H1 (cell line): ENCODE results near the gene AFAP1L1. TPM values are rescaled to one million over a fixed set of nuclear protein-coding genes. Genes with fewer than 3 reads are reported as not detected.

Experiments used
- CTCF ChIA-PET: fragments of 300-600 bp; sonication (Branson Sonifier 250); formaldehyde crosslinking; loops from one replicate; lab custom pipeline; 2021; ENCODE audit not compliant: partially characterized antibody; lab: Charles Lee
- POLR2A ChIA-PET: fragments of 300-600 bp; sonication (Branson Sonifier 250); formaldehyde crosslinking; loops from one replicate; lab custom pipeline; 2021; ENCODE audit warnings: inconsistent platforms; ENCODE audit not compliant: partially characterized antibody; lab: Charles Lee
- DNase-seq, 2 experiments: peaks; one replicate each; pipeline versions ENCODE4 v3.0.0 to v3.0.0-alpha.2; 2010 to 2022; ENCODE audit warnings: low spot score in 2 of 2, low read depth in 1 of 2, mixed read lengths in 1 of 2
- FAIRE-seq: peaks from 2 replicates; lab custom pipeline; 2011; peaks lifted over from hg19 to GRCh38; lab: Jason Lieb, UNC
- H2AFZ ChIP-seq: 2 replicates; pipeline ENCODE4 v1.8.1; 2012; ENCODE audit warnings: low read length, inconsistent platforms
- H2AK5ac ChIP-seq: 2 replicates; pipeline ENCODE4 v1.6.1; 2013; ENCODE audit warnings: low read depth, low read length
- H2BK120ac ChIP-seq: replicated peaks from 2 replicates; pipeline ENCODE3; 2013; ENCODE audit warnings: low read depth, low read length, inconsistent platforms
- H2BK12ac ChIP-seq: 2 replicates; pipeline ENCODE4 v1.6.1; 2013; ENCODE audit warnings: low read depth, low read length
- H2BK15ac ChIP-seq: 2 replicates; pipeline ENCODE4 v1.6.1; 2013; ENCODE audit warnings: low read length
- H2BK20ac ChIP-seq: 2 replicates; pipeline ENCODE4 v1.6.1; 2013; ENCODE audit warnings: low read length
- H2BK5ac ChIP-seq: 2 replicates; pipeline ENCODE4 v1.6.1; 2013; ENCODE audit warnings: low read depth, low read length
- H3K14ac ChIP-seq: 2 replicates; pipeline ENCODE4 v1.6.1; 2013; ENCODE audit warnings: inconsistent platforms; ENCODE audit not compliant: insufficient read length
- H3K18ac ChIP-seq: 2 replicates; pipeline ENCODE4 v1.6.1; 2013; ENCODE audit warnings: low read length; ENCODE audit errors: extremely low read depth
- H3K23ac ChIP-seq: 2 replicates; pipeline ENCODE4 v1.6.1; 2013; ENCODE audit warnings: inconsistent platforms; ENCODE audit not compliant: insufficient read length
- H3K23me2 ChIP-seq: 2 replicates; pipeline ENCODE4 v1.6.1; 2013; ENCODE audit warnings: low read depth, low read length
- H3K27ac ChIP-seq: 2 replicates; pipeline ENCODE4 v1.6.1; 2011; ENCODE audit warnings: low read depth, low read length, inconsistent platforms
- H3K27me3 ChIP-seq, 4 experiments: replicated peaks in 1 of 4; 1 replicate in 1 of 4; 2 replicates in 3 of 4; pipeline versions ENCODE4 v1.6.1 to v1.8.1; 2011 to 2013; ENCODE audit warnings: low read length in 3 of 4, mild to moderate bottlenecking in 3 of 4, inconsistent platforms in 2 of 4, mixed read lengths in 2 of 4, moderate library complexity in 1 of 4; ENCODE audit not compliant: control insufficient read depth in 3 of 4, insufficient read depth in 3 of 4; ENCODE audit errors: extremely low read depth in 1 of 4
- H3K36me3 ChIP-seq, 4 experiments: 2 replicates each; pipeline versions ENCODE4 v1.6.1 to v1.8.1; 2011 to 2013; ENCODE audit warnings: mild to moderate bottlenecking in 4 of 4, low read length in 3 of 4, moderate library complexity in 2 of 4, control low read depth in 1 of 4, inconsistent platforms in 1 of 4; ENCODE audit not compliant: insufficient read depth in 4 of 4, control insufficient read depth in 2 of 4
- H3K4ac ChIP-seq: replicated peaks from 2 replicates; pipeline ENCODE3; 2013; ENCODE audit warnings: low read length, low read depth, mixed read lengths, inconsistent platforms; ENCODE audit not compliant: insufficient read length
- H3K4me1 ChIP-seq, 4 experiments: replicated peaks in 1 of 4; 1 replicate in 1 of 4; 2 replicates in 3 of 4; pipeline versions ENCODE4 v1.6.1 to v1.8.1; 2011 to 2013; ENCODE audit warnings: low read length in 3 of 4, inconsistent platforms in 2 of 4, mixed read lengths in 1 of 4; ENCODE audit not compliant: insufficient read depth in 4 of 4, control insufficient read depth in 3 of 4
- H3K4me2 ChIP-seq, 2 experiments: 2 replicates each; pipeline versions ENCODE4 v1.6.1 to v1.8.1; 2011 to 2013; ENCODE audit warnings: low read depth in 2 of 2, low read length in 2 of 2, control low read depth in 1 of 2, inconsistent platforms in 1 of 2, mild to moderate bottlenecking in 1 of 2; ENCODE audit not compliant: insufficient read depth in 1 of 2
- H3K4me3 ChIP-seq, 4 experiments: fragments of 200-600, 300-600 bp in 1 of 4; sonication (generic), shearing (Covaris generic), sonication (Bioruptor Twin) in 1 of 4; 2 replicates each; pipeline versions ENCODE4 v1.5.1 to v1.8.1; 2011 to 2016; ENCODE audit warnings: low read length in 4 of 4, low read depth in 3 of 4, control low read depth in 2 of 4, inconsistent platforms in 2 of 4, mild to moderate bottlenecking in 2 of 4, mixed read lengths in 1 of 4, moderate library complexity in 1 of 4; ENCODE audit not compliant: insufficient read depth in 2 of 4; ENCODE audit errors: extremely low read depth in 1 of 4
- H3K56ac ChIP-seq: replicated peaks from 2 replicates; pipeline ENCODE3; 2013; ENCODE audit warnings: low read depth, mild to moderate bottlenecking, mixed read lengths, low read length, inconsistent platforms; ENCODE audit not compliant: insufficient read length
- H3K79me1 ChIP-seq: 2 replicates; pipeline ENCODE4 v1.6.1; 2013; ENCODE audit warnings: low read depth, low read length, control low read depth
- H3K79me2 ChIP-seq, 2 experiments: 2 replicates each; pipeline versions ENCODE4 v1.6.1 to v1.8.1; 2012 to 2013; ENCODE audit warnings: low read length in 2 of 2, mild to moderate bottlenecking in 2 of 2, inconsistent platforms in 1 of 2; ENCODE audit not compliant: insufficient read depth in 2 of 2, control insufficient read depth in 1 of 2
- H3K9ac ChIP-seq, 4 experiments: replicated peaks in 1 of 4; 1 replicate in 1 of 4; 2 replicates in 3 of 4; pipeline versions ENCODE4 v1.6.1 to v1.8.1; 2011 to 2013; ENCODE audit warnings: low read depth in 3 of 4, low read length in 3 of 4, control low read depth in 2 of 4, mild to moderate bottlenecking in 2 of 4, moderate library complexity in 2 of 4, inconsistent platforms in 1 of 4; ENCODE audit errors: extremely low read depth in 1 of 4
- H3K9me3 ChIP-seq, 2 experiments: 2 replicates each; pipeline versions ENCODE4 v1.6.1 to v1.8.1; 2012 to 2013; ENCODE audit warnings: mild to moderate bottlenecking in 2 of 2, moderate library complexity in 2 of 2, control low read depth in 1 of 2, inconsistent platforms in 1 of 2, low read depth in 1 of 2, low read length in 1 of 2, mixed read lengths in 1 of 2; ENCODE audit not compliant: insufficient read depth in 2 of 2
- H4K20me1 ChIP-seq, 2 experiments: replicated peaks in 1 of 2; 2 replicates each; pipeline versions ENCODE3 to v1.8.1; 2011 to 2013; ENCODE audit warnings: inconsistent platforms in 2 of 2, low read length in 2 of 2, mild to moderate bottlenecking in 1 of 2; ENCODE audit not compliant: insufficient read depth in 2 of 2, control insufficient read depth in 1 of 2
- H4K5ac ChIP-seq: 2 replicates; pipeline ENCODE4 v1.6.1; 2013; ENCODE audit warnings: low read length, low read depth, mixed read lengths, inconsistent platforms; ENCODE audit not compliant: insufficient read length
- H4K8ac ChIP-seq: 2 replicates; pipeline ENCODE4 v1.8.0; 2013; ENCODE audit warnings: mild to moderate bottlenecking, moderate library complexity, low read length, inconsistent platforms; ENCODE audit not compliant: insufficient read depth; ENCODE audit errors: extremely low read depth
- H4K91ac ChIP-seq: replicated peaks from 2 replicates; pipeline ENCODE3; 2013; ENCODE audit warnings: low read length, mixed read lengths, inconsistent platforms; ENCODE audit not compliant: insufficient read length
- NANOG ChIP-seq: IDR thresholded peaks from 2 replicates; pipeline ENCODE4 v1.6.1; 2011; ENCODE audit warnings: low read length, low read depth, mild to moderate bottlenecking, inconsistent platforms; ENCODE audit not compliant: insufficient read depth, poor library complexity, severe bottlenecking
- SUZ12 ChIP-seq: fragments of 200-600 bp; sonication (generic); IDR thresholded peaks from 2 replicates; pipeline ENCODE4 v1.6.1; 2012; ENCODE audit warnings: mild to moderate bottlenecking, inconsistent platforms, low read length, moderate library complexity, mixed read lengths
- TAF7 ChIP-seq: optimal IDR thresholded peaks from 2 replicates; pipeline ENCODE3; 2011; ENCODE audit warnings: low read depth, mild to moderate bottlenecking, inconsistent platforms, low read length, moderate library complexity, borderline replicate concordance
- TCF12 ChIP-seq: IDR thresholded peaks from 2 replicates; pipeline ENCODE4 v1.6.1; 2011; ENCODE audit warnings: low read depth, mild to moderate bottlenecking, low read length
- USF2 ChIP-seq: IDR thresholded peaks from 2 replicates; pipeline ENCODE4 v1.6.1; 2011; ENCODE audit warnings: low read length, improper control_type of control experiment
- YY1 ChIP-seq: IDR thresholded peaks from 2 replicates; pipeline ENCODE4 v1.6.1; 2011; ENCODE audit warnings: low read depth, mild to moderate bottlenecking, low read length
- WGBS, 2 experiments: shearing (Covaris generic) in 1 of 2; methylation state at CpG; one replicate each; pipeline versions ENCODE4 v1.1.6 to v1.1.7; 2013 to 2015; ENCODE audit warnings: low lambda C conversion rate in 2 of 2, mixed read lengths in 2 of 2, inconsistent platforms in 1 of 2, low coverage in 1 of 2, missing lambda C conversion rate in 1 of 2; ENCODE audit not compliant: insufficient replicate concordance in 2 of 2, insufficient coverage in 1 of 2, insufficient read length in 1 of 2; ENCODE audit errors: extremely low coverage in 1 of 2, missing lambda C conversion rate in 1 of 2; 5-methylcytosine and 5-hydroxymethylcytosine counted together
- polyA plus RNA-seq, 7 experiments: library from polyadenylated mRNA; depleted of rRNA in 3 of 7; stranded (reverse) in 5 of 7; unstranded in 2 of 7; fragments of >200 nt in 5 of 7; fragments of 200-250 nt in 2 of 7; gene quantifications; 1 replicate in 5 of 7; 2 replicates in 1 of 7; 4 replicates in 1 of 7; pipeline versions ENCODE4 v1.2.1 to v1.2.3, GENCODE V29; 2011 to 2013; ENCODE audit warnings: missing spikeins in 2 of 7, mixed read lengths in 2 of 7
- total RNA-seq: library from RNA; stranded (reverse); fragmentation: NEBNext Ultra II Directional; extraction: Animal tissue kit (Norgen Biotek cat#: 25700); gene quantifications from 2 replicates; pipeline ENCODE4 v1.2.1, GENCODE V29; 2021

The AFAP1L1 gene
- total and polyA plus RNA-seq, 2 of the 8 experiments (the other 6 are each of a cell fraction or from before 2014, with no cell fraction given): 0.79 to 4.7 TPM

DNA sequence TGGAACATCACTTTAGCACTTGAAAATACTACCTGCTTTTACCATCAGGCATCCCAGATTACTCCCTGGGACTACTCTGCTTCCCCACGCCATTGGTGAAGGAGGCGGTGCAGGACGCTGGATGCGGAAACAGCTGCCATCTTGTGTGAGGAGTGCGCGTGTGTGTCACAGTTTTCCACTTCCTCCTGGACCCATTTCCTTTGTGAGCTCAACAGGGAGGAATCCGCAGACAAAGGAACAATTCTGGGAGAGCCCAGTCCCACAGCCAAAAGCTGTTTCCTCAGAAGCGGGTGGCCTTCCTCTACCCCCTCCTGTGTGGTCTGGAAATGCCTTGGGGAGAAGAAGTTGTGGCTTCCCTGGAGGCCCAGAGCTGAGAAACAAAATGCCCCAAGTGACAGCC is 16.8 kb downstream of the AFAP1L1 start:
- no peak overlapping the region for H2BK12ac ChIP-seq
- H3K14ac ChIP-seq: no peak overlapping the region
- no peak for TF ChIP-seq TAF7
- TF ChIP-seq TCF12: no peak
- TF ChIP-seq YY1: peak; percentile 46; the same call in 1 of the 2 replicates
- TF ChIP-seq SUZ12: no peak
- no peak for TF ChIP-seq USF2
- no peak for TF ChIP-seq NANOG
- WGBS, 2 experiments: 88% methylated on average over 8 of the region's 8 CpGs; no CpG with 5 or more reads in 1 of the 2 experiments
- no peaks in the 10 kb centered on the region for H3K79me1 ChIP-seq
- no peak overlapping the region for H4K5ac ChIP-seq
- no peaks in the 10 kb centered on the region for H3K36me3 ChIP-seq
- H3K9ac ChIP-seq: no peak overlapping the region
- no peak overlapping the region for H2BK20ac ChIP-seq
- H4K8ac ChIP-seq: no peak overlapping the region
- H2BK15ac ChIP-seq: no peak overlapping the region
- no peak overlapping the region for H2AK5ac ChIP-seq
- DNase-seq: no peak
- CTCF ChIA-PET: interaction anchor here (0.7 to 1.5 kb wide), 9 partner anchors 10 to 146 kb away, joined by 3 to 5 read pairs (median 4); no protein-coding TSS in a partner anchor
- FAIRE-seq: no peak
- no peaks in the 10 kb centered on the region for H3K4me1 ChIP-seq
- H2BK5ac ChIP-seq: no peak overlapping the region
- H3K4ac ChIP-seq: no peak overlapping the region
- no peak overlapping the region for H2BK120ac ChIP-seq
- no peaks in the 10 kb centered on the region for H3K79me2 ChIP-seq
- H3K23ac ChIP-seq: no peak overlapping the region
- H3K4me2 ChIP-seq: no peak overlapping the region
- H3K9me3 ChIP-seq: no peaks in the 10 kb centered on the region
- no peak overlapping the region for H3K27ac ChIP-seq
- no peaks in the 10 kb centered on the region for H4K20me1 ChIP-seq
- no peak overlapping the region for H3K56ac ChIP-seq
- peak overlapping the region; percentile 54 for H2AFZ ChIP-seq
- H4K91ac ChIP-seq: no peak overlapping the region
- no peak overlapping the region for H3K18ac ChIP-seq
- no peaks in the 10 kb centered on the region for H3K23me2 ChIP-seq
- no peaks in the 10 kb centered on the region; a peak in 1 of 7 replicates for H3K27me3 ChIP-seq
- POLR2A ChIA-PET: interaction anchor here (1.3 to 1.5 kb wide), 2 partner anchors 11 to 12 kb away, joined by 3 to 4 read pairs; no protein-coding TSS in a partner anchor
- H3K4me3 ChIP-seq: no peak overlapping the region
